ENCODE data around the gene STAC3. TPM values are rescaled to one million over a fixed set of nuclear protein-coding genes. Genes with fewer than 3 reads are reported as not detected.
A peak's percentile ranks its signal among the peaks of the same experiment; 100 is the strongest.

The STAC3 gene
- total and polyA plus RNA-seq, 2 of the 13 experiments (the other 11 are each of a cell fraction or from before 2014, with no cell fraction given), result 0.18 to 0.22 TPM

GRCh38 chr12:57238854-57239554 is 12.0 kb downstream of the STAC3 start:
- Histone ChIP-seq H3K4me1 (ENCODE audit: insufficient read depth, low read length) (peaks cover 79% of the 10 kb centered on the region), H3K27me3 (ENCODE audit: control insufficient read depth in 1 of 2, insufficient read depth in 2 of 2, low read length in 2 of 2) (peaks cover 18 to 44% of the 10 kb centered on the region in 2 experiments), H2AFZ (ENCODE audit: low read length) (no peak overlapping the region), H3K36me3 (replicated peaks in 1 of 2; ENCODE audit: control insufficient read depth in 1 of 2, insufficient read depth in 2 of 2, low read length in 2 of 2) (peaks cover 0 to 6% of the 10 kb centered on the region in 2 experiments; a peak in 4 of 5 replicates), H3K79me2 (ENCODE audit: insufficient read depth, low read length) (no peaks in the 10 kb centered on the region), H3K9me3 (ENCODE audit: low read length) (no peaks in the 10 kb centered on the region), H3K9ac (ENCODE audit: insufficient read depth, low read depth, low read length) (peak overlapping the region; percentile 45), H3K4me3 (replicated peaks in 1 of 3; ENCODE audit: insufficient read depth in 1 of 3, low read depth in 2 of 3, low read length in 3 of 3) (peak overlapping the region; percentile 66 to 83 (median 67)), H3K27ac (ENCODE audit: extremely low read length, insufficient read depth, low read length) (no peak overlapping the region), H4K20me1 (ENCODE audit: insufficient read depth, low read length) (peaks cover 4% of the 10 kb centered on the region; the same call in 1 of the 2 replicates), H3K4me2 (ENCODE audit: low read depth, low read length) (peak overlapping the region; percentile 99)
- in situ Hi-C loops (cut with HindIII; ENCODE audit: extremely low pct_ligation_motif_present, low pct_unique_long_range_greater_than_20kb) (no loop called here), intact Hi-C loops (cut with micrococcal nuclease; ENCODE audit: unreplicated experiment) (loop anchor here (1.0 to 2.0 kb wide), 2 partner anchors 9 to 14 kb away; no protein-coding TSS in a partner anchor)
- WGBS (ENCODE audit: low lambda C conversion rate), result 9% methylated on average over 13 of the region's 47 CpGs
- peak; percentile 68 for DNase-seq (ENCODE audit: low spot score)
- POLR2A ChIA-PET, result interaction anchor here (0.9 to 8.9 kb wide), 5 partner anchors 9 to 111 kb away, joined by 3 to 116 read pairs (median 3); partner anchors contain the start of genes LRP1 and SHMT2
- no TSS peak for BruUV-seq (replicated peaks)
- peak; percentile 51 for ATAC-seq
- CTCF ChIA-PET (ENCODE audit: low intra/inter-chr PET ratio, low total read pairs), result interaction anchor here (4.9 to 11.7 kb wide), 2 partner anchors 13 to 25 kb away, joined by 87 to 308 read pairs; partner anchors contain the start of genes NXPH4 and SHMT2
- FAIRE-seq, result no peak
- TF ChIP-seq KLF13 (CRISPR knock-in tag; IDR thresholded peaks at IDR 0.05) (no peak), SMC3 (IDR thresholded peaks at IDR 0.05; ENCODE audit: low read length) (peak; percentile 31; the same call in 1 of the 2 replicates), NR2C2 (CRISPR knock-in tag; IDR thresholded peaks at IDR 0.05; ENCODE audit: borderline replicate concordance) (peak; percentile 58; the same call in 1 of the 2 replicates), IRF1 (CRISPR knock-in tag; IDR thresholded peaks at IDR 0.05; ENCODE audit: low read depth) (no peak), CBFB (CRISPR knock-in tag; IDR thresholded peaks at IDR 0.05) (peak; percentile 63; the same call in 1 of the 2 replicates), DNMT3B (CRISPR knock-in tag; conservative IDR thresholded peaks at IDR 0.05) (no peak), HHEX (CRISPR knock-in tag; IDR thresholded peaks at IDR 0.05) (no peak), THAP9 (CRISPR knock-in tag; IDR thresholded peaks at IDR 0.05; ENCODE audit: borderline replicate concordance) (no peak; the same call in 1 of the 2 replicates), IKZF4 (CRISPR knock-in tag; IDR thresholded peaks at IDR 0.05; ENCODE audit: borderline replicate concordance, low read depth, not compliant biosample characterization) (no peak), NCOA1 (CRISPR knock-in tag; IDR thresholded peaks at IDR 0.05) (no peak), HMGA1 (CRISPR knock-in tag; conservative IDR thresholded peaks at IDR 0.05) (no peak), ZSCAN22 (CRISPR knock-in tag; IDR thresholded peaks at IDR 0.05) (no peak), ZBTB7A (CRISPR knock-in tag; IDR thresholded peaks at IDR 0.05) (peak; percentile 74; the same call in 1 of the 2 replicates), GZF1 (CRISPR knock-in tag; IDR thresholded peaks at IDR 0.05) (no peak), XRCC5 (optimal IDR thresholded peaks at IDR 0.05; ENCODE audit: low read length) (peak; percentile 97)
- TF ChIP-seq, protein P1, sequence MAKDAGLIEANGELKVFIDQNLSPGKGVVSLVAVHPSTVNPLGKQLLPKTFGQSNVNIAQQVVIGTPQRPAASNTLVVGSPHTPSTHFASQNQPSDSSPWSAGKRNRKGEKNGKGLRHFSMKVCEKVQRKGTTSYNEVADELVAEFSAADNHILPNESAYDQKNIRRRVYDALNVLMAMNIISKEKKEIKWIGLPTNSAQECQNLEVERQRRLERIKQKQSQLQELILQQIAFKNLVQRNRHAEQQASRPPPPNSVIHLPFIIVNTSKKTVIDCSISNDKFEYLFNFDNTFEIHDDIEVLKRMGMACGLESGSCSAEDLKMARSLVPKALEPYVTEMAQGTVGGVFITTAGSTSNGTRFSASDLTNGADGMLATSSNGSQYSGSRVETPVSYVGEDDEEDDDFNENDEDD (CRISPR knock-in tag; IDR thresholded peaks at IDR 0.05; ENCODE audit: borderline replicate concordance), result peak; percentile 37; the same call in 1 of the 2 replicates
- TF ChIP-seq, protein P2, sequence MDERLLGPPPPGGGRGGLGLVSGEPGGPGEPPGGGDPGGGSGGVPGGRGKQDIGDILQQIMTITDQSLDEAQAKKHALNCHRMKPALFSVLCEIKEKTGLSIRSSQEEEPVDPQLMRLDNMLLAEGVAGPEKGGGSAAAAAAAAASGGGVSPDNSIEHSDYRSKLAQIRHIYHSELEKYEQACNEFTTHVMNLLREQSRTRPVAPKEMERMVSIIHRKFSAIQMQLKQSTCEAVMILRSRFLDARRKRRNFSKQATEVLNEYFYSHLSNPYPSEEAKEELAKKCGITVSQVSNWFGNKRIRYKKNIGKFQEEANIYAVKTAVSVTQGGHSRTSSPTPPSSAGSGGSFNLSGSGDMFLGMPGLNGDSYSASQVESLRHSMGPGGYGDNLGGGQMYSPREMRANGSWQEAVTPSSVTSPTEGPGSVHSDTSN (CRISPR knock-in tag; IDR thresholded peaks at IDR 0.05), result no peak
